Endothelial cell of umbilical vein (primary cell): ENCODE results near the gene SYNJ1.

Experiments
- EZH2 ChIP-seq: IDR thresholded peaks from 2 replicates; pipeline ENCODE4 v1.6.1; 2012; ENCODE audit warnings: borderline replicate concordance, low read depth, mild to moderate bottlenecking, moderate library complexity, low read length, inconsistent platforms; ENCODE audit not compliant: severe bottlenecking
- FOS ChIP-seq: IDR thresholded peaks from 2 replicates; pipeline ENCODE4 v1.6.1; 2011; ENCODE audit warnings: mild to moderate bottlenecking, low read length, moderate library complexity, borderline replicate concordance; ENCODE audit not compliant: insufficient read depth
- GATA2 ChIP-seq: IDR thresholded peaks from 2 replicates; pipeline ENCODE4 v1.7.0; 2011; ENCODE audit warnings: low read depth, mild to moderate bottlenecking, moderate library complexity, mixed read lengths, low read length; ENCODE audit not compliant: insufficient read length, insufficient read depth
- JUN ChIP-seq: IDR thresholded peaks from 2 replicates; pipeline ENCODE4 v1.6.1; 2011; ENCODE audit warnings: borderline replicate concordance, low read depth; ENCODE audit not compliant: insufficient read length, insufficient read depth
- MYC ChIP-seq: IDR thresholded peaks from one replicate; pipeline ENCODE4 v1.6.1; 2011; ENCODE audit warnings: mild to moderate bottlenecking, low read depth, low read length
- POLR2A ChIP-seq: IDR thresholded peaks from 2 replicates; pipeline ENCODE4 v1.6.1; 2012; ENCODE audit warnings: low read depth, mild to moderate bottlenecking, control low read depth, low read length
- POLR2AphosphoS5 ChIP-seq: IDR thresholded peaks from 2 replicates; pipeline ENCODE4 v1.6.1; 2012; ENCODE audit warnings: low read depth, mild to moderate bottlenecking, control low read depth, low read length, moderate library complexity; ENCODE audit not compliant: insufficient read depth
- TF ChIP-seq, protein P1 (sequence below), 2 donors: IDR thresholded peaks; 1 replicate in 1 of 2; 2 replicates in 1 of 2; pipeline ENCODE4 v1.5.1; 2011; ENCODE audit warnings: low read length in 2 of 2, mild to moderate bottlenecking in 2 of 2, moderate library complexity in 2 of 2, control low read depth in 1 of 2, inconsistent platforms in 1 of 2, low read depth in 1 of 2; ENCODE audit not compliant: insufficient read depth in 1 of 2; ENCODE audit errors: extremely low read depth in 1 of 2
- TF ChIP-seq, protein P2 (sequence below): IDR thresholded peaks from 2 replicates; pipeline ENCODE4 v1.6.1; 2011; ENCODE audit not compliant: insufficient read depth, insufficient read length

DNA sequence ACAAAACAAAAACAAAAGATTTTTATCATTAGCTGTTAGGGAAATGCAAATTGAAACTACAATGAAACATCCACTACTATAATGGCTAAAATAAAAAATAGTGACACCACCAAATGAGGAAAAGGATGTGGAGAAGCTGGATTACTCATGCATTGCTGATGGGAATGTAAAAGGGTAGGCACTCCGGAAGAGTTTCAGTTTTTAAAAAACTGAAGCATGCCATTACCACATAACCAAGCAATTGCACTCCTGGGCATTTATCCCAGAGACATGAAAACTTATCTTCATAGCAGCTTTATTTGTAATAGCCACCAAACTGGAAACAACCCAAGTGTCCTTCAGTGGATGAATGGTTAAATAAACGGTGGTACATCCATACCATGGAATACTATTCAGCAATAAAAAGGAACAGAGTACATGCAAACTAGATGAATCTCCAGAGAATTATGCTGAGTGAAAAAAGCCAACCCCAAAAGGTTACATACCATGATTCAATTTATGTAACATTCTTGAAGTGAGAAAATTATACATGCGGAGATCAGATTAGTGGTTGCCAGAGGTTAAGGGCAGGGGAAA is 101.1 kb downstream of the SYNJ1 start:
- TF ChIP-seq EZH2 (no peak), JUN (no peak), POLR2AphosphoS5 (no peak), MYC (no peak), POLR2A (no peak), FOS (no peak), GATA2 (no peak)
- TF ChIP-seq, protein P1, sequence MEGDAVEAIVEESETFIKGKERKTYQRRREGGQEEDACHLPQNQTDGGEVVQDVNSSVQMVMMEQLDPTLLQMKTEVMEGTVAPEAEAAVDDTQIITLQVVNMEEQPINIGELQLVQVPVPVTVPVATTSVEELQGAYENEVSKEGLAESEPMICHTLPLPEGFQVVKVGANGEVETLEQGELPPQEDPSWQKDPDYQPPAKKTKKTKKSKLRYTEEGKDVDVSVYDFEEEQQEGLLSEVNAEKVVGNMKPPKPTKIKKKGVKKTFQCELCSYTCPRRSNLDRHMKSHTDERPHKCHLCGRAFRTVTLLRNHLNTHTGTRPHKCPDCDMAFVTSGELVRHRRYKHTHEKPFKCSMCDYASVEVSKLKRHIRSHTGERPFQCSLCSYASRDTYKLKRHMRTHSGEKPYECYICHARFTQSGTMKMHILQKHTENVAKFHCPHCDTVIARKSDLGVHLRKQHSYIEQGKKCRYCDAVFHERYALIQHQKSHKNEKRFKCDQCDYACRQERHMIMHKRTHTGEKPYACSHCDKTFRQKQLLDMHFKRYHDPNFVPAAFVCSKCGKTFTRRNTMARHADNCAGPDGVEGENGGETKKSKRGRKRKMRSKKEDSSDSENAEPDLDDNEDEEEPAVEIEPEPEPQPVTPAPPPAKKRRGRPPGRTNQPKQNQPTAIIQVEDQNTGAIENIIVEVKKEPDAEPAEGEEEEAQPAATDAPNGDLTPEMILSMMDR (IDR thresholded peaks at IDR 0.05; ENCODE audit: extremely low read depth in 1 of 2, insufficient read depth in 1 of 2, low read depth in 1 of 2, low read length in 2 of 2): no peak
- TF ChIP-seq, protein P2, sequence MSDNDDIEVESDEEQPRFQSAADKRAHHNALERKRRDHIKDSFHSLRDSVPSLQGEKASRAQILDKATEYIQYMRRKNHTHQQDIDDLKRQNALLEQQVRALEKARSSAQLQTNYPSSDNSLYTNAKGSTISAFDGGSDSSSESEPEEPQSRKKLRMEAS: no peak
